HepG2 (cell line): ENCODE measurements around the gene KANSL3. TPM values are rescaled to one million over a fixed set of nuclear protein-coding genes. Genes with fewer than 3 reads are reported as not detected.
A peak's percentile ranks its signal among the peaks of the same experiment; 100 is the strongest.

Experiments
- ADNP ChIP-seq: sonication (generic); formaldehyde crosslinking; IDR thresholded peaks from 2 replicates; pipeline ENCODE4 v1.4.0; 2020; ENCODE audit warnings: missing genetic modification reagents
- BHLHE40 ChIP-seq: IDR thresholded peaks from 2 replicates; pipeline ENCODE4 v1.6.1; 2011; ENCODE audit warnings: low read length, improper control_type of control experiment
- ETV5 ChIP-seq: IDR thresholded peaks from 2 replicates; pipeline ENCODE4 v1.6.1; 2018; ENCODE audit warnings: missing biosample characterization, missing genetic modification reagents, inconsistent platforms, borderline replicate concordance
- ETV6 ChIP-seq: sonication (generic); formaldehyde crosslinking; conservative IDR thresholded peaks from 2 replicates; pipeline ENCODE4 v1.4.0; 2020; ENCODE audit warnings: missing genetic modification reagents
- FOXA1 ChIP-seq, 2 experiments: fragments of 450-650 bp in 1 of 2; sonication (generic) in 1 of 2; formaldehyde crosslinking in 1 of 2; IDR thresholded peaks; 2 replicates each; pipeline versions ENCODE4 v1.4.0 to v1.6.1; 2016 to 2020; ENCODE audit warnings: missing genetic modification reagents in 1 of 2
- HHEX ChIP-seq: IDR thresholded peaks from 2 replicates; pipeline ENCODE4 v1.6.1; 2016; ENCODE audit warnings: control low read depth
- IKZF1 ChIP-seq: fragments of 450-650 bp; IDR thresholded peaks from 2 replicates; pipeline ENCODE4 v1.7.1; 2016
- ISL2 ChIP-seq: sonication (generic); formaldehyde crosslinking; IDR thresholded peaks from 2 replicates; pipeline ENCODE4 v1.5.0; 2020; ENCODE audit warnings: missing genetic modification reagents
- KDM5A ChIP-seq: fragments of 200-600 bp; sonication (generic); IDR thresholded peaks from 2 replicates; pipeline ENCODE4 v1.7.0; 2018; ENCODE audit warnings: antibody characterized with exemption, mild to moderate bottlenecking, low read length, borderline replicate concordance
- KDM5B ChIP-seq: sonication (generic); formaldehyde crosslinking; IDR thresholded peaks from 2 replicates; pipeline ENCODE4 v1.4.0; 2020; ENCODE audit warnings: missing genetic modification reagents, mild to moderate bottlenecking, borderline replicate concordance
- NR3C1 ChIP-seq: sonication (generic); formaldehyde crosslinking; IDR thresholded peaks from 2 replicates; pipeline ENCODE4 v1.4.0; 2020; ENCODE audit warnings: missing genetic modification reagents
- POGZ ChIP-seq: sonication (generic); formaldehyde crosslinking; IDR thresholded peaks from 2 replicates; pipeline ENCODE4 v1.4.0; 2020; ENCODE audit warnings: mild to moderate bottlenecking, missing genetic modification reagents
- RELA ChIP-seq: sonication (generic); formaldehyde crosslinking; IDR thresholded peaks from 2 replicates; pipeline ENCODE4 v1.4.0; 2020; ENCODE audit warnings: missing genetic modification reagents
- RXRA ChIP-seq: sonication (generic); formaldehyde crosslinking; IDR thresholded peaks from 2 replicates; pipeline ENCODE4 v1.5.1; 2020; ENCODE audit warnings: missing genetic modification reagents
- SP5 ChIP-seq: IDR thresholded peaks from 2 replicates; pipeline ENCODE4 v1.6.1; 2016; ENCODE audit warnings: low read depth, borderline replicate concordance
- SRF ChIP-seq: IDR thresholded peaks from 2 replicates; pipeline ENCODE4 v1.6.1; 2011; ENCODE audit warnings: mild to moderate bottlenecking, low read depth, low read length, moderate library complexity
- SRSF9 ChIP-seq: fragments of 200-400 bp; formaldehyde crosslinking; IDR thresholded peaks from 2 replicates; pipeline ENCODE4 v1.6.1; 2018; ENCODE audit warnings: borderline replicate concordance, mild to moderate bottlenecking, low read depth, low read length; ENCODE audit not compliant: insufficient read depth, poor library complexity, severe bottlenecking
- ZMYM3 ChIP-seq: sonication (generic); formaldehyde crosslinking; IDR thresholded peaks from 2 replicates; pipeline ENCODE4 v1.5.1; 2020; ENCODE audit warnings: mild to moderate bottlenecking, missing genetic modification reagents
- ZNF343 ChIP-seq: sonication (generic); formaldehyde crosslinking; IDR thresholded peaks from 2 replicates; pipeline ENCODE4 v1.4.0; 2020; ENCODE audit warnings: mild to moderate bottlenecking, missing genetic modification reagents
- ZNF501 ChIP-seq: sonication (generic); formaldehyde crosslinking; IDR thresholded peaks from 2 replicates; pipeline ENCODE4 v1.5.1; 2020; ENCODE audit warnings: mild to moderate bottlenecking, moderate library complexity, missing genetic modification reagents
- ZNF605 ChIP-seq: sonication (generic); formaldehyde crosslinking; IDR thresholded peaks from 2 replicates; pipeline ENCODE4 v1.8.0; 2022; ENCODE audit warnings: mild to moderate bottlenecking, missing genetic modification reagents
- ZNF713 ChIP-seq: sonication (generic); formaldehyde crosslinking; IDR thresholded peaks from 2 replicates; pipeline ENCODE4 v1.4.0; 2020; ENCODE audit warnings: mild to moderate bottlenecking, missing genetic modification reagents
- ZNF878 ChIP-seq: sonication (generic); formaldehyde crosslinking; IDR thresholded peaks from 2 replicates; pipeline ENCODE4 v1.8.1; 2023; ENCODE audit warnings: mild to moderate bottlenecking, missing genetic modification reagents, moderate library complexity
- polyA plus RNA-seq, 8 experiments: library from polyadenylated mRNA; depleted of rRNA in 3 of 8; stranded (reverse) in 7 of 8; unstranded in 1 of 8; fragments of >200 nt; fragmentation: Illumina TruSeq in 4 of 8; extraction: Trizol in 4 of 8; gene quantifications; 2 replicates each; pipeline versions ENCODE4 v1.2.1 to v1.2.3, GENCODE V29; 2011 to 2016; ENCODE audit warnings: low read depth in 4 of 8, missing spikeins in 1 of 8, mixed read lengths in 1 of 8; ENCODE audit not compliant: insufficient read depth in 1 of 8
- total RNA-seq, 5 experiments: library from RNA; depleted of rRNA; stranded (reverse); fragments of >200 nt; fragmentation: Illumina TruSeq; extraction: Trizol; gene quantifications; 2 replicates each; pipeline ENCODE4 v1.2.3, GENCODE V29; 2016; ENCODE audit warnings: low read depth in 1 of 5
- TF ChIP-seq, protein P1 (sequence below): sonication (generic); formaldehyde crosslinking; IDR thresholded peaks from 2 replicates; pipeline ENCODE4 v1.4.0; 2020; ENCODE audit warnings: missing genetic modification reagents
- TF ChIP-seq, protein P2 (sequence below): sonication (generic); formaldehyde crosslinking; IDR thresholded peaks from 2 replicates; pipeline ENCODE4 v1.8.0; 2022; ENCODE audit warnings: mild to moderate bottlenecking, missing genetic modification reagents, borderline replicate concordance
- TF ChIP-seq, protein P3 (sequence below): sonication (generic); formaldehyde crosslinking; IDR thresholded peaks from 2 replicates; pipeline ENCODE4 v1.5.0; 2020; ENCODE audit warnings: missing genetic modification reagents

The KANSL3 gene
- total and polyA plus RNA-seq, 2 of the 13 experiments (the other 11 are each of a cell fraction or from before 2014, with no cell fraction given) = 20.8 to 37.3 TPM

DNA sequence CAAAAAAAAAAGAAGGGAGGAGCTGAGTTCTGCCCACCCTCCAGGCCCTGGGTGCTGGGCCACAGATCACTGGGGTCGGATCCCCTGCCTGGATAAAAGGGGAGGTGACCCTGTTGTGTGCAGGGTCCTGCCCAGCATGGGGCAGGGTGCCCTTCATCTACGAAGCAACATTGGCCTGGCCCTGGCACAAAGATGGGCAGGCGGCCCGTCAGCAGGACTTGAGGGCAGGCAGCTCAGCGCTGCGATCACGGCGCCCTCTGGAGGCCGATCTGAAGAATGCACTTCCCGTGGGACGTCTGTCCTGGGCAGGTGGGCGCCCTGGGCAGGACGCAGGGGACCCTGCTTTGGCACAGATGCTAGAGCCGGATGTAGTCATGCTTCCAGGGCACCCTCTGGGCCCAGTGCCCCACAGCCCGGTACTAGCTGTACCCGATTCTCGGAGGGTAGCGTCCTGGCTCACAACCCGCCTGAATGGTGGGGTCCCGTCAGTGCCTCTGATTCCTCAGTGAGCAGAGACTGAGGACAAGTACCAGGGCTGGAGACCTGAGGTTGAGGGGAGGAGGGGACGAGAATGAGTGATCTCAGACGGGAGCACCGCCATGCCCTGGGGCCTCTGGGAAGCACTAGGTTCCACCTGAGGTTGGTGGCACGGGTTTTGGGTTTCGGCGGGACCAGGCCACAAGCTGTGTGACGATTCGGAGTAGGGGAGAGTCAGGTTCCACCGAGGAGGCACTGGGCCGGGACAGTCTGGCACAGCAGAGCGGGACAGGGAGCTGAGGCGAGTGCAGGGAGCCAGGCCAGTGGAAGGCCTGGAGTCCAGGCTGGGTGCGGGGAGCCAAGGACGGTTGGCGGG is 83.6 kb downstream of the KANSL3 start (continued):
- no peak for TF ChIP-seq SRSF9
- peak; percentile 14; the same call in 1 of the 2 replicates for TF ChIP-seq ISL2 (CRISPR knock-in tag)
- TF ChIP-seq ETV6 (CRISPR knock-in tag) = 0 out of 2 replicates have a peak, but pooled peaks have one; percentile 25
- TF ChIP-seq HHEX (CRISPR knock-in tag) = no peak
- TF ChIP-seq KDM5B (CRISPR knock-in tag) = peak; percentile 45; the same call in 1 of the 2 replicates
- TF ChIP-seq, protein P1, sequence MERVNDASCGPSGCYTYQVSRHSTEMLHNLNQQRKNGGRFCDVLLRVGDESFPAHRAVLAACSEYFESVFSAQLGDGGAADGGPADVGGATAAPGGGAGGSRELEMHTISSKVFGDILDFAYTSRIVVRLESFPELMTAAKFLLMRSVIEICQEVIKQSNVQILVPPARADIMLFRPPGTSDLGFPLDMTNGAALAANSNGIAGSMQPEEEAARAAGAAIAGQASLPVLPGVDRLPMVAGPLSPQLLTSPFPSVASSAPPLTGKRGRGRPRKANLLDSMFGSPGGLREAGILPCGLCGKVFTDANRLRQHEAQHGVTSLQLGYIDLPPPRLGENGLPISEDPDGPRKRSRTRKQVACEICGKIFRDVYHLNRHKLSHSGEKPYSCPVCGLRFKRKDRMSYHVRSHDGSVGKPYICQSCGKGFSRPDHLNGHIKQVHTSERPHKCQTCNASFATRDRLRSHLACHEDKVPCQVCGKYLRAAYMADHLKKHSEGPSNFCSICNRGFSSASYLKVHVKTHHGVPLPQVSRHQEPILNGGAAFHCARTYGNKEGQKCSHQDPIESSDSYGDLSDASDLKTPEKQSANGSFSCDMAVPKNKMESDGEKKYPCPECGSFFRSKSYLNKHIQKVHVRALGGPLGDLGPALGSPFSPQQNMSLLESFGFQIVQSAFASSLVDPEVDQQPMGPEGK = peak; percentile 44; the same call in 1 of the 2 replicates
- no peak for TF ChIP-seq RELA (CRISPR knock-in tag)
- TF ChIP-seq SRF = no peak
- no peak for TF ChIP-seq ZNF878 (CRISPR knock-in tag)
- TF ChIP-seq ZMYM3 (CRISPR knock-in tag) = peak; percentile 12; the same call in 1 of the 2 replicates
- TF ChIP-seq KDM5A = no peak
- TF ChIP-seq, protein P2, sequence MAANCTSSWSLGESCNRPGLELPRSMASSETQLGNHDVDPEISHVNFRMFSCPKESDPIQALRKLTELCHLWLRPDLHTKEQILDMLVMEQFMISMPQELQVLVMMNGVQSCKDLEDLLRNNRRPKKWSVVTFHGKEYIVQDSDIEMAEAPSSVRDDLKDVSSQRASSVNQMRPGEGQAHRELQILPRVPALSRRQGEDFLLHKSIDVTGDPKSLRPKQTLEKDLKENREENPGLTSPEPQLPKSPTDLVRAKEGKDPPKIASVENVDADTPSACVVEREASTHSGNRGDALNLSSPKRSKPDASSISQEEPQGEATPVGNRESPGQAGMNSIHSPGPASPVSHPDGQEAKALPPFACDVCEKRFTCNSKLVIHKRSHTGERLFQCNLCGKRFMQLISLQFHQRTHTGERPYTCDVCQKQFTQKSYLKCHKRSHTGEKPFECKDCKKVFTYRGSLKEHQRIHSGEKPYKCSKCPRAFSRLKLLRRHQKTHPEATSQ (CRISPR knock-in tag) = no peak
- TF ChIP-seq POGZ (CRISPR knock-in tag) = no peak
- peak; percentile 72; the same call in 1 of the 2 replicates for TF ChIP-seq ZNF605 (CRISPR knock-in tag)
- no peak; the same call in 1 of the 2 replicates for TF ChIP-seq SP5
- no peak for TF ChIP-seq ADNP (CRISPR knock-in tag)
- TF ChIP-seq RXRA (CRISPR knock-in tag) = peak; percentile 48
- TF ChIP-seq ZNF343 = no peak
- no peak for TF ChIP-seq NR3C1 (CRISPR knock-in tag)
- no peak for TF ChIP-seq ZNF501 (CRISPR knock-in tag)
- TF ChIP-seq, protein P3, sequence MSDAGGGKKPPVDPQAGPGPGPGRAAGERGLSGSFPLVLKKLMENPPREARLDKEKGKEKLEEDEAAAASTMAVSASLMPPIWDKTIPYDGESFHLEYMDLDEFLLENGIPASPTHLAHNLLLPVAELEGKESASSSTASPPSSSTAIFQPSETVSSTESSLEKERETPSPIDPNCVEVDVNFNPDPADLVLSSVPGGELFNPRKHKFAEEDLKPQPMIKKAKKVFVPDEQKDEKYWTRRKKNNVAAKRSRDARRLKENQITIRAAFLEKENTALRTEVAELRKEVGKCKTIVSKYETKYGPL (CRISPR knock-in tag) = no peak
- TF ChIP-seq IKZF1 = no peak
- no peak for TF ChIP-seq FOXA1 (IDR thresholded peaks at IDR 0.05)
- no peak for TF ChIP-seq FOXA1 (CRISPR knock-in tag; IDR thresholded peaks at IDR 0.05)
- TF ChIP-seq BHLHE40 = no peak
- peak; percentile 70 for TF ChIP-seq ETV5 (CRISPR knock-in tag)
- TF ChIP-seq ZNF713 (CRISPR knock-in tag) = 0 out of 2 replicates have a peak, but pooled peaks have one; percentile 55
